TTC549 (cell line): ENCODE data around the gene SEC24C.
"Not testable (repeated sequence)": the region's sequence is repeated elsewhere in the genome, so short reads cannot be mapped to it uniquely, and the experiment has no call there.

Experiments used
- FAIRE-seq: peaks from 2 replicates; lab custom pipeline; 2012; peaks lifted over from hg19 to GRCh38; lab: Jason Lieb, UNC

Gene SEC24C

GRCh38 chr10:73796035-73796434 is 51.9 kb downstream of the SEC24C start:
- not testable (repeated sequence) for FAIRE-seq

GRCh38 chr10:73796766-73797165 is 52.6 kb downstream of the SEC24C start:
- FAIRE-seq = no peak

DNA sequence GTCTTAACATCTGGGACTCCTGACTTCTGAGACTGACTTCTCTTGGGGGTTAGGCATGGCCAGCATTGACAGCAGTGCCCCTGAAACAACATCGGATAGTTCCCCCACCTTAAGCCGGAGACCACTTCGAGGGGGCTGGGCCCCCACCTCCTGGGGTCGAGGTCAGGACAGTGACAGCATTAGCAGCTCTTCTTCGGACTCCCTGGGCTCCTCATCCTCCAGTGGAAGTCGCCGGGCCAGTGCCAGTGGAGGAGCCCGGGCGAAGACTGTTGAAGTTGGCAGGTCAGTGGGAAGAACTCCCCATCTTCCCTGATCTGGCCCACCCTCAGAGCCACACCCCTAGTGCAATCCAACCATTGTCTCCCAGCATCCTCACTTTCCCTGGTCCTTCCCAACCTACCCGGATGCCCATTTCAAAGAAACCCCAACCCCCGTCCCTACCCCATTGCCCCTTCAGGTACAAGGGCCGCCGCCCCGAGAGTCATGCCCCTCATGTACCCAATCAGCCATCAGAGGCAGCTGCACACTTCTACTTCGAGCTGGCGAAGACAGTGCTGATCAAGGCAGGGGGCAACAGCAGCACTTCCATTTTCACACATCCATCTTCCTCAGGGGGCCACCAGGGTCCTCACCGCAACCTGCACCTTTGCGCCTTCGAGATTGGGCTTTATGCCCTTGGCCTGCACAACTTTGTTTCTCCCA is 53.3 kb downstream of the SEC24C start:
- no peak for FAIRE-seq

DNA sequence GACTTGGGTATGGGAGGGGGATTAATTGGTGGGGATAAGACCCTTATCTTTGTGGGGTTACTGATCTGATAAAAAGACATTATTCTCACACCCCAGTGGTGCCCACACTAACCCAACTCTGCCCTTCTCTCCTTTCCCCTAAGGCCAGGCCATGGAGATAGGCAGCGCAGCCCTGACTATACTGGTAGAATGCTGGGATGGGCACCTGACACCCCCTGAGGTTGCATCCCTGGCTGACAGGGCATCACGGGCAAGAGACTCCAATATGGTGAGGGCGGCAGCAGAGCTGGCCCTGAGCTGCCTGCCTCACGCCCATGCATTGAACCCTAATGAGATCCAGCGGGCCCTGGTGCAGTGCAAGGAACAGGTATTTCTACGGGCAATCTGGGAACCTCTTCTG is 53.9 kb downstream of the SEC24C start:
- FAIRE-seq = no peak

- FAIRE-seq = no peak
Measured at GRCh38 chr10:73798927-73799560, 54.9 kb downstream of the SEC24C start.

DNA sequence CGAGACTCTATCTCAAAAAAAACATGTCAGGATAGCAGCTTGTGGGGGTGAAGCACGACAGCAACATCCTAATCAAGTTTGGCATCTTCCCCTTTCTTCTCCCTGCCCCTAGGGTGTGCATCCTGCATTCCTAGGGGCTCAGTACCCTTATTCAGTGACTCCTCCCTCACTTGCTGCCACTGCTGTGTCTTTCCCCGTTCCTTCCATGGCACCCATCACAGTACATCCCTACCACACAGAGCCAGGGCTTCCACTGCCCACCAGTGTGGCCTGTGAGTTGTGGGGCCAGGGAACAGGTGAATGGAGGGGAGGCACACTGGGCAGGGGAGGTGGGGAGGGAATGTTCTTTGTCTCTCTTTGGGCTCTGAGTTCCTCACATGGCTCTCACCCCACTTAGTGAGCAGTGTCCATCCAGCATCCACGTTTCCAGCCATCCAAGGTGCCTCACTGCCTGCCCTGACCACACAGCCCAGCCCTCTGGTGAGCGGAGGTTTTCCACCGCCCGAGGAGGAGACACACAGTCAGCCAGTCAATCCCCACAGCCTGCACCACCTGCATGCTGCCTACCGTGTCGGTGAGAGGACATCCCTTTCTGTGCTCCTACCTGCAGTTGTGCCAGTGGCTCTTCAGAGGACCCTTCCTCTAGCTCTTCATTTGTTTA is 55.9 kb downstream of the SEC24C start:
- no peak for FAIRE-seq

DNA sequence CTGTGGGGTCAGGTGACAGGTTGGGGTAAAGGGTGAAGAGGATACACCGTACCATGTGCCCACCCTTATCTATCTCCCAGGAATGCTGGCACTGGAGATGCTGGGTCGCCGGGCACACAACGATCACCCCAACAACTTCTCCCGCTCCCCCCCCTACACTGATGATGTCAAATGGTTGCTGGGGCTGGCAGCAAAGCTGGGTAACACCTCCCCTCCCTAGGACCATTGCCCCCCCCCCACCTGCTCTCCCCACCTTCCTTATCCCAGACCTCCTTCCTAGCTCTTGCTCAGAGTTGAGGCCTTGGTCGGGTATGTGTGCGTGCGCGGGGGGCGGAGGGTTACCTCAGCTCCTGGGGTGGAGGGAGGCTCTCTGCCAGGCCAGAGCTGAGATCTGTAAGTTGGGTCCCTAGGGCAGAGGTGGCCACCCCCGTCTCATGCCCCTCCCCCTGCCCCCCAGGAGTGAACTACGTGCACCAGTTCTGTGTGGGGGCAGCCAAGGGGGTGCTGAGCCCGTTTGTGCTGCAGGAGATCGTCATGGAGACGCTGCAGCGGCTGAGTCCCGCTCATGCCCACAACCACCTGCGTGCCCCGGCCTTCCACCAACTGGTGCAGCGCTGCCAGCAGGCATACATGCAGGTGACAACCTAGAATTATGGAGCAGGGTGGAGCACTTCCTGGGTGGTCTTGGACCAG is 56.5 kb downstream of the SEC24C start:
- FAIRE-seq = no peak

DNA sequence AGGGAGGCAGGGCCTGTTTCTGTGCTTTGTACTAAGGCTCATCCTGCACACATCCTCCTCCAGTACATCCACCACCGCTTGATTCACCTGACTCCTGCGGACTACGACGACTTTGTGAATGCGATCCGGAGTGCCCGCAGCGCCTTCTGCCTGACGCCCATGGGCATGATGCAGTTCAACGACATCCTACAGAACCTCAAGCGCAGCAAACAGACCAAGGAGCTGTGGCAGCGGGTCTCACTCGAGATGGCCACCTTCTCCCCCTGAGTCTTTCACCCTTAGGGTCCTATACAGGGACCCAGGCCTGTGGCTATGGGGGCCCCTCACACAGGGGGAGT is 57.0 kb downstream of the SEC24C start:
- FAIRE-seq = no peak

DNA sequence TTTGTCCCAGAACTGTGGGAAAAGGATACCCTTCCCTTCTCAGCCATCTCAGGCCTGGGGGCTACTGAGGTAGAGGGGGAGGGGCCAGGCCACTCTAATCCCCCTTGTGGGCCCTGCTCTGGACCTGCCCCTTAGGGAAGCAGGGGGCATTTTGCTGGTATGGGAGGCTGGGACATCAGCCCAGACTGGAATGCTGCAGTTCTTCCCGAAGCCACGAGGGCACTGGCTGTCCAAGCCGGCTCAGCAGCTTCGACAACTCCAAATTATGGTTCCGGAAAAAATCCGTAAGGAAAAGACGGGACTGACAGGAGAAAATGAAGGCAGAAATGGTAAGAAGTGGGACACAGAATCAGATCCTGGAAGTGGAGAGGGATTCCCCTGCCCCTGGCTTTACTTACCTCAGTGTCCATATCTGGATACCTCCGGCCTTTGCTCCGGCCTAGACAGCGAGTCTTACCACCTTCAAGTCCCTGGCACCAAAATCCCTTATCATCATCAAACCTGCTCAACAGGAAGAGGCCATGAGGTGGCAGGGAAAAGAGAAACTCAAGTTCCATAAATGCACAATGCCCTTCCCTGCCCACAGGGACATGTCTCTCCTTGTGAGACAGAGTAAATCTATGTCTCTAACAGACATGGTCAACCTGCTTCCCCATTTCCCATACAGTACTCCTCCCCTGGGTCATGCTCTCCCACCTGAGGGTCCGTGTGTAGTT is 58.3 kb downstream of the SEC24C start:
- no peak for FAIRE-seq

GRCh38 chr10:73803680-73804286 is 59.6 kb downstream of the SEC24C start:
- no peak for FAIRE-seq

DNA sequence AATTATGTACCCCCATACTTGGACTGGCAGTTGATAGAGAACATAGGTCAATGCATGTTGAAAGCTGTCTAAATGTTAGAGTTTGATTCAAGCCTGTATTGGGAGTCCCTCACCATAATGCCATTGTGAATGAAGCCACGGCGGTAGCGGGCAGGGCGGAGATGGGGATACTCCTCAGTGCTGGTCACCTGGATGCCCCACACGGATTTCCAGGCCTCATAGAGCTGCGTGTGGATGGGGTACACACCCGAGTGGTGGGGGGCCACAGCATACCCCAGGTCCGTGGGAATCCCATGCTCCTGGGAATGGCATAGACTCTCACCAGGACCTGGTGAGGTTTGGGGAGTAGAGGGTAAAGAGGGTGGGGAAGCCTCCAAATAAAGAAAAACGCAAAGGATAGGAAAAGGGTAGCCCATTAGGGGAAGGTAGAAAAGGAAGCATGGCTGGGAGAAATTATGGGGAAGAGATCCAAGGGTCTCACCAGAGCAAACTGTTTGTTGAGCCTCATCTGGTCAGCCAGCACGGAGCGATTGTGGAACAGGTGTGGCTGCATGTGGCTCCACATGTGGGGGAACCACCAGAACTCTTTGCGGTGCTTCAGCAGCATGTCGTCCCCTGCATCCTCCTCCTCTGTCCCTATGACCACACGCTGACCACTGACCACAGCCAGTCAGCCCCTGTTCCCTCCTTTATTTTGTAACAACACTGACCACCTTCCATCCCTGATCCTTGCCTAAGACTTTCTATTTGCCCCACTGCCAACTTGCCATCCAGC is 62.2 kb downstream of the SEC24C start:
- no peak for FAIRE-seq

DNA sequence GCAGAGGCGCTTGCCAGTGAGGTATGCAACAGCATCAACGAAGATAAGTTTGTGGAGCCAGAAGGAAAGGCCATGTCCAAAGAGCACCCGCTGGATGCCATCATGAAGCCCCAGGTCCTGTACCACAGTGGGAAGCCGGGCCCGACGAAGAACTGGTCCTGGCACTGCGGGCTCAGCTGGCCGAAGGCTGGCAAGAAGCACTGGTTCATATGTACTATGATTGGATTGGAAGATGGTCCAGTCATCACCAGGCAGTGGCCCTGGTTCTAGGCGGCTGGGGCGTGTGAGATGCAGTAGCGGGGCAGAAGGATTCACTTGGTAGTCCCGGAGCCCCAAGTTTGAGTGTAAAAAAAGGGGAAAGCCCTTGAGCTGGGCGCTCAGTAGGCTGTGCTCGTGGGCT is 63.3 kb downstream of the SEC24C start:
- no peak for FAIRE-seq

DNA sequence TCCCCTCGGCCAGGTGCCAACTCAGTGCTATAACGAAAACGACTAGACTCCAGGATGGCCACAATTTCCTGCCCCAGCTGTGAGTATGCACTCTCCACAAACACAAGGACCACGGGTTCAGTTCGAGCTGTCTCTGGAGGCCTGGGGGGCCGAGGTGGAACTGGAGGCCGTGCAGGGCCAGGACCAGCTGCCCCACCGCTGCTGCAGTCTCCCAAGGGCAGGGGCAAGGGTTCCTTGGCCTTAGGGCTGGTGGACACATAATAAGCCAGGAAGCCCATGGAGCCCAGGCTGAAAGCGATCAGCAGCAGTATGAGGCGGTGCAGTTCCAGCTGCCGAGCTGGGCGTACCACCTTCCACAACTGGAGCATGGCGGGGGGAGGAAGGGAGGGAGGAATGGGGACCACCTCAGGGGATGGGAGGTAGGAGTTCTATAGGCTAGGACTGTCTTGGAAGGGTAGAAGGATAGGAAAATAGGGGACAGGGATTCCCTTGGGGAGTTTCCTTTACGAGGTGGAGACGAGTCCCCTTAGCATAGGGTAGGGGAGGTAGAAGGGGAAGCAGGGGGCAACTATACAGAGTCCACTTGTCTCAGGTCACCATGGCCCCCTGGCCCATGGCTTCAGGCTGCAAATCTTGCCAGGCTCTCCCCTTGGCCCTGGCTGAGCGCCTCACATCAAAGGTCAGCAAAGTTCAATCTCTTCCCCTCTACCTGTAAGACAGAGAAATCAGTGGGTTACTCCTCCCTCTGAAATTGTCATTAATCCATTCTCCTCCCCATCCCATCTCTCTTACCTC is 64.0 kb downstream of the SEC24C start:
- FAIRE-seq = no peak

- FAIRE-seq = no peak
Measured at GRCh38 chr10:73809061-73809818, 65.1 kb downstream of the SEC24C start.

- FAIRE-seq = no peak
Measured at GRCh38 chr10:73810358-73810734, 66.2 kb downstream of the SEC24C start.

GRCh38 chr10:73810735-73811465 is 66.7 kb downstream of the SEC24C start:
- no peak for FAIRE-seq

GRCh38 chr10:73812657-73813056 is 68.5 kb downstream of the SEC24C start:
- no peak for FAIRE-seq

GRCh38 chr10:73813333-73813732 is 69.2 kb downstream of the SEC24C start:
- no peak for FAIRE-seq

GRCh38 chr10:73814276-73814895 is 70.2 kb downstream of the SEC24C start:
- FAIRE-seq = no peak
